ENCODE data around the gene DHX16.
"Not testable (repeated sequence)": the region's sequence is repeated elsewhere in the genome, so short reads cannot be mapped to it uniquely, and the experiment has no call there.

DNA sequence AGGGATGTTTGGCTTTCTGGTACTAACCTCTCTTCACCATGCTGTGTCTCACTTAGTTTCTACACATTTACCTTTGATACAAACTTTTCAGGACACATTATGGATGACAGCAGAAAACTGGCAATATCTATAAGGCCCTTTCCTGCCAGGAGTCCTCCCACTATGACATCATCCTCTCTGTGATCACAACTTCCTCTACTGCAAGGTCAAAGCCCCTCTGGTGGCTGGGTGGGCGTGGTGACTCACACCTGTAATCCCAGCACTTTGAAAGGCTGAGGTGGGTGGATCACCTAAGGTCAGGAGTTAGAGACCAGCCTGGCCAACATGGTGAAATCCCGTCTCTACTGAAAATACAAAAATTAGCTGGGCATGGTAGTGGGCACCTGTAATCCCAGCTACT lies 6.5 kb downstream of the DHX16 start:
- TF ChIP-seq ZBTB8A (IDR thresholded peaks at IDR 0.05; ENCODE audit: partially characterized antibody); POLR2AphosphoS5 (IDR thresholded peaks at IDR 0.05; ENCODE audit: control insufficient read depth, insufficient read depth, low read depth, low read length); CBX3 (IDR thresholded peaks at IDR 0.05; ENCODE audit: borderline replicate concordance in 1 of 2, low read length in 2 of 2); CC2D1A (IDR thresholded peaks at IDR 0.05); GABPA (tag; conservative IDR thresholded peaks at IDR 0.05; ENCODE audit: low read depth); CBX1 (IDR thresholded peaks at IDR 0.05; ENCODE audit: low read depth); EZH2 (IDR thresholded peaks at IDR 0.05; ENCODE audit: borderline replicate concordance, low read depth, low read length); SIN3A (IDR thresholded peaks at IDR 0.05; ENCODE audit: borderline replicate concordance in 2 of 2, control insufficient read depth in 1 of 2, low read depth in 2 of 2, low read length in 2 of 2): not testable (repeated sequence)
- TF ChIP-seq, protein P1, sequence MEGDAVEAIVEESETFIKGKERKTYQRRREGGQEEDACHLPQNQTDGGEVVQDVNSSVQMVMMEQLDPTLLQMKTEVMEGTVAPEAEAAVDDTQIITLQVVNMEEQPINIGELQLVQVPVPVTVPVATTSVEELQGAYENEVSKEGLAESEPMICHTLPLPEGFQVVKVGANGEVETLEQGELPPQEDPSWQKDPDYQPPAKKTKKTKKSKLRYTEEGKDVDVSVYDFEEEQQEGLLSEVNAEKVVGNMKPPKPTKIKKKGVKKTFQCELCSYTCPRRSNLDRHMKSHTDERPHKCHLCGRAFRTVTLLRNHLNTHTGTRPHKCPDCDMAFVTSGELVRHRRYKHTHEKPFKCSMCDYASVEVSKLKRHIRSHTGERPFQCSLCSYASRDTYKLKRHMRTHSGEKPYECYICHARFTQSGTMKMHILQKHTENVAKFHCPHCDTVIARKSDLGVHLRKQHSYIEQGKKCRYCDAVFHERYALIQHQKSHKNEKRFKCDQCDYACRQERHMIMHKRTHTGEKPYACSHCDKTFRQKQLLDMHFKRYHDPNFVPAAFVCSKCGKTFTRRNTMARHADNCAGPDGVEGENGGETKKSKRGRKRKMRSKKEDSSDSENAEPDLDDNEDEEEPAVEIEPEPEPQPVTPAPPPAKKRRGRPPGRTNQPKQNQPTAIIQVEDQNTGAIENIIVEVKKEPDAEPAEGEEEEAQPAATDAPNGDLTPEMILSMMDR (IDR thresholded peaks at IDR 0.05 in 2 of 3, conservative IDR thresholded peaks at IDR 0.05 in 1 of 3; ENCODE audit: insufficient read depth in 2 of 3, low read depth in 1 of 3, low read length in 3 of 3), result not testable (repeated sequence)
- TF ChIP-seq, protein P2, sequence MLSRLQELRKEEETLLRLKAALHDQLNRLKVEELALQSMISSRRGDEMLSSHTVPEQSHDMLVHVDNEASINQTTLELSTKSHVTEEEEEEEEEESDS (CRISPR knock-in tag; IDR thresholded peaks at IDR 0.05), result not testable (repeated sequence)
- TF ChIP-seq, protein P3, sequence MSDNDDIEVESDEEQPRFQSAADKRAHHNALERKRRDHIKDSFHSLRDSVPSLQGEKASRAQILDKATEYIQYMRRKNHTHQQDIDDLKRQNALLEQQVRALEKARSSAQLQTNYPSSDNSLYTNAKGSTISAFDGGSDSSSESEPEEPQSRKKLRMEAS (CRISPR knock-in tag; IDR thresholded peaks at IDR 0.05), result not testable (repeated sequence)

Data from K562 (cell line).